ENCODE data around the gene JAG1.
"Not testable (repeated sequence)": the region's sequence is repeated elsewhere in the genome, so short reads cannot be mapped to it uniquely, and the experiment has no call there.

JAG1 gene

DNA sequence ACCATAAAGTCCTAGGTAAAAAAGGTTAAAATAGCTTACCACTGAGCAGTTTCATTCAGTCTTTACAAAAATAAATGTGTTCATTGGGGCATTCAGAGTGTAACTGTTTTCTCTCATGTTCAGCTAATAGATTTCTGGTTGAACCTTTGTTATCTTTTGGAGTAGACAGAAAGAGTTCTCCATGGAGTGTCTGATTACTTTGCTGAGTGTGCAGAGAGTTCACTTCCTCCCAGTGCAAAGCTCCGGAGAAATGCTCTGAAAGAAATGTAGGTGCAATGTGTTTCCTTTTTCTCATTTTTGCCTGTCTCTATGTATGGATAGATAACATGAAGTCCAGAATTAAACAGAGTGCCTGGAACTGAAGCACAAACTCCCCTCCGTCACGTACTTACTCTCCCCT is 52.6 kb downstream of the JAG1 start:
- DNase-seq (ENCODE audit: low read depth), result no peak
- no peak overlapping the region for H3K4me3 ChIP-seq (ENCODE audit: control insufficient read depth, low read depth, low read length)
- TF ChIP-seq, protein P1, sequence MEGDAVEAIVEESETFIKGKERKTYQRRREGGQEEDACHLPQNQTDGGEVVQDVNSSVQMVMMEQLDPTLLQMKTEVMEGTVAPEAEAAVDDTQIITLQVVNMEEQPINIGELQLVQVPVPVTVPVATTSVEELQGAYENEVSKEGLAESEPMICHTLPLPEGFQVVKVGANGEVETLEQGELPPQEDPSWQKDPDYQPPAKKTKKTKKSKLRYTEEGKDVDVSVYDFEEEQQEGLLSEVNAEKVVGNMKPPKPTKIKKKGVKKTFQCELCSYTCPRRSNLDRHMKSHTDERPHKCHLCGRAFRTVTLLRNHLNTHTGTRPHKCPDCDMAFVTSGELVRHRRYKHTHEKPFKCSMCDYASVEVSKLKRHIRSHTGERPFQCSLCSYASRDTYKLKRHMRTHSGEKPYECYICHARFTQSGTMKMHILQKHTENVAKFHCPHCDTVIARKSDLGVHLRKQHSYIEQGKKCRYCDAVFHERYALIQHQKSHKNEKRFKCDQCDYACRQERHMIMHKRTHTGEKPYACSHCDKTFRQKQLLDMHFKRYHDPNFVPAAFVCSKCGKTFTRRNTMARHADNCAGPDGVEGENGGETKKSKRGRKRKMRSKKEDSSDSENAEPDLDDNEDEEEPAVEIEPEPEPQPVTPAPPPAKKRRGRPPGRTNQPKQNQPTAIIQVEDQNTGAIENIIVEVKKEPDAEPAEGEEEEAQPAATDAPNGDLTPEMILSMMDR (conservative IDR thresholded peaks at IDR 0.05; ENCODE audit: control insufficient read depth, insufficient read depth, low read depth, low read length), result no peak

GRCh38 chr20:10619427-10619826 is 54.4 kb downstream of the JAG1 start:
- no peak overlapping the region for H3K4me3 ChIP-seq (ENCODE audit: control insufficient read depth, low read depth, low read length)
- DNase-seq (ENCODE audit: low read depth), result peak; percentile 97
- TF ChIP-seq, protein P1 (conservative IDR thresholded peaks at IDR 0.05; ENCODE audit: control insufficient read depth, insufficient read depth, low read depth, low read length), result no peak

DNA sequence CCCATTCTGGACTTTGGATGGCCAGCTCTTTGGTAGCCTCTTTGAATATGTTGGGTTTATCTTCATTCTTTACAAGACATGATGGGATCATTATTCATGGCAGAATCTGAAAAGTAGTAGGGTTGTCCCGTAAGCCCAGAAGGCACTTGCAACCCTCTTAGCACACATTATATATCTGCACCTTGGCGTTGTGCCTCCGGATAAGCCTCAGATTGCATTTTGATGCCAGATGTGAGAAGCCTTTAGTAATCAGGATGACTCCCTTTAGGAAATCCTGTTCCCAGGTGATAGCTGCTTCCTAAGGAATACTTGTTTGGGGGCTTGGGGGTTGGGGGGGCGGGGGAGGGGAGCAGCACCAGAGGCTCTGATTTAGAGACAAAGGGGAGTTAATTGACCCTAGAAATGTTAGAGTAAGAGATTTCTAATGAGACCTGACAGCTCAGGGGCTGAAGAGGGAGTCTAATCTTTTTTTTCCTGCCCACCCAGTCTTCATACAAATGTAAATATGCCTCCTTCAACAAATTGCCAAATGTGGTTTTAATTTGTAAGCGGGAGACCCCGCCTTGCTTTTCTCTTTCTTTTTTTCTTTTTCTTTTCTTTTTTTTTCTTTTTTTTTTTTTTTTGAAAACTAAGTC is 55.1 kb downstream of the JAG1 start:
- no peak overlapping the region for H3K4me3 ChIP-seq (ENCODE audit: control insufficient read depth, low read depth, low read length)
- peak; percentile 78 for DNase-seq (ENCODE audit: low read depth)
- TF ChIP-seq, protein P1 (conservative IDR thresholded peaks at IDR 0.05; ENCODE audit: control insufficient read depth, insufficient read depth, low read depth, low read length), result no peak

DNA sequence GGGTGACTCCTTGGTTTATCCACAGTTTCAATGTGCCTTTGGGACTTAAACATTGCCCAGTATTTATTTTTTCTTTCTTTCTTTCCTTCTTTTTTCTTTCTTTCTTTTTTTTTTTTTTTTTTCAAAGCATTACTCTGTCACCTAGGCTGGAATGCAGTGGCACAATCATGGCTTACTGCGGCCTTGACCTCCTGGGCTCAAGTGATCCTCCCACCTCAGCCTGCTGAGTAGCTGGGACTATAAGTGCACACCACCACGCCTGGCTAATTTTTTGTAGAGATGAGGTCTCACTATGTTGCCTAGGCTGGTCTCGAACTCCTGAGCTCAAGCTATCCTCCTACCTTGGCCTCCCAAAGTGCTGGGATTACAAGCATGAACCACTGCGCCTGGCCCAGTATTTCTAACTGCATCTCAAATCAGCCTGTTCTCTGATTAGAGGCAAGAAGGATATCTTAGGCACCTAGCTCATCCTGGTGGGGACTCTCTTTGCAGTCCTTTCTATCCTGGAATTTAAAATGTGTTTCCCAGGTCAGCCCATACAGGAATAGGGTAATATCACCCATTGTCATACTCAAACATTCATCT is 56.2 kb downstream of the JAG1 start:
- DNase-seq (ENCODE audit: low read depth); H3K4me3 ChIP-seq (ENCODE audit: control insufficient read depth, low read depth, low read length): not testable (repeated sequence)

- no peak overlapping the region for H3K4me3 ChIP-seq (ENCODE audit: control insufficient read depth, low read depth, low read length)
- DNase-seq (ENCODE audit: low read depth), result no peak
- TF ChIP-seq, protein P1 (conservative IDR thresholded peaks at IDR 0.05; ENCODE audit: control insufficient read depth, insufficient read depth, low read depth, low read length), result no peak
Observed at GRCh38 chr20:10616212-10616611, 57.6 kb downstream of the JAG1 start.

DNA sequence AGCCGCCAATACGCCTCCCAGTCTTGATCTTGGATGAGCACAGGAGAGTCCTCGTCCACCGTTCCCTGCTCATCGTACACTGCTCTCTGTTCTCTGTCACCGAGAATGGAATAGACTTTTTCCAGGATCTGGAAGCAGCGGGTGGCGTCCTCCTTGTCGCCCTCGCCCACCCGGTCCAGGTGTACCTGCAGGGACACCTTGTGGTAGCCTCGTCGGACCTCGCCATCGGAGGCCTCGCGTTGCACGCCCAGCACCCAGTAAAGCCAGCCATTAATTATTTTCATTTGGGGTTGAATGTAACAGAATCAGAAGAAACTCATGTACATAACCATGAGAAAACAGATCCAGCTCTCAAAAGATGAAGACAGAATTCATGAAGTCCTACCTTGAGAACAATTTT is 59.9 kb downstream of the JAG1 start:
- TF ChIP-seq, protein P1 (conservative IDR thresholded peaks at IDR 0.05; ENCODE audit: control insufficient read depth, insufficient read depth, low read depth, low read length), result no peak
- DNase-seq (ENCODE audit: low read depth), result no peak
- H3K4me3 ChIP-seq (ENCODE audit: control insufficient read depth, low read depth, low read length), result no peak overlapping the region

- DNase-seq (ENCODE audit: low read depth); H3K4me3 ChIP-seq (ENCODE audit: control insufficient read depth, low read depth, low read length): not testable (repeated sequence)
Observed at GRCh38 chr20:10613426-10613825, 60.4 kb downstream of the JAG1 start.

DNA sequence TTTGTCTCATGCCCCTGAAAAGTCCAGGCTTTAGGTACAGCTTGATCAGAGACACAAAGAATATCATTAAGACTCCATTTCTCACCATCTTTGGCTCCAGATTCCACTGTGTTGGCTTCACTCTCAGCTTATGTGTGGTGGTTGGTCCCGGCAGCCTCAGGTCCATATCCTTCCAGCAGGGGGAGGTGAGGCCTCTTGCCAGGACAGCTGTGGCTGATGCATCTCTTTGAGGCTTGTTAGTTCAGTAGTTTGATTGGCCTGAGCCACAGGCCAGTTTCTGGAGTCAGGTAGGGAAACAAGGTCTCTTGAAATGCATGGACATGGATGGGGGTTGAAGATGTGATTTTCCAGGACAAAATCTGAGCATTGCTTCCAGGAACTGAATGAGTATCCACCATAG is 62.4 kb downstream of the JAG1 start:
- peak; percentile 73 for DNase-seq (ENCODE audit: low read depth)
- no peak overlapping the region for H3K4me3 ChIP-seq (ENCODE audit: control insufficient read depth, low read depth, low read length)
- TF ChIP-seq, protein P1 (conservative IDR thresholded peaks at IDR 0.05; ENCODE audit: control insufficient read depth, insufficient read depth, low read depth, low read length), result peak; percentile 62

Data from fibroblast of mammary gland (primary cell).